Choroid plexus epithelial cell (primary cell): ENCODE results near the gene HSPH1.

Experiments
- DNase-seq: peaks from one replicate; pipeline ENCODE4 v3.0.0-alpha.2; 2010; ENCODE audit warnings: low read depth
- H3K4me3 ChIP-seq: 2 replicates; pipeline ENCODE4 v1.5.1; 2011; ENCODE audit warnings: low read depth, mild to moderate bottlenecking, control low read depth, low read length, moderate library complexity
- TF ChIP-seq, protein P1 (sequence below): conservative IDR thresholded peaks from 2 replicates; pipeline ENCODE4 v1.5.1; 2011; ENCODE audit warnings: low read depth, mild to moderate bottlenecking, control low read depth, inconsistent platforms, low read length, moderate library complexity

Gene HSPH1

DNA sequence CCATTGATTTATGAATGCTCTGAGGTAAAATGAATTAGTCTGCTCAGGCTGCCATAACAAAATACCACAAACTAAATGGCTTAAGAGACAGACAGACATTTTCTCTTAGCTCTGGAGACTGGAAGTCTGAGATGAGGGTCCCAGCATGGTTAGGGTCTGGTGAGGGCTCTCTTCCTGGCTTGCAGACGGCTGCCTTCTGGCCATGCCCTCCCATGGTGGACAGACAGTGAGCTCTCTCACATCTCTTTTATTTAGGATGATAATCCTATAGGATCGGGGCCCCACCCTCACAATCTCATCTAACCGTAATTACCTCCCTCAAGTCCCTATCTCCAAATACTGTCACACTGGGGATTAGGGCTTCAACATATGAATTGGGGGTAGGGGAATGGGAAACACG, 47.1 kb downstream of the HSPH1 start:
- no peak overlapping the region for H3K4me3 ChIP-seq
- no peak for DNase-seq
- TF ChIP-seq, protein P1, sequence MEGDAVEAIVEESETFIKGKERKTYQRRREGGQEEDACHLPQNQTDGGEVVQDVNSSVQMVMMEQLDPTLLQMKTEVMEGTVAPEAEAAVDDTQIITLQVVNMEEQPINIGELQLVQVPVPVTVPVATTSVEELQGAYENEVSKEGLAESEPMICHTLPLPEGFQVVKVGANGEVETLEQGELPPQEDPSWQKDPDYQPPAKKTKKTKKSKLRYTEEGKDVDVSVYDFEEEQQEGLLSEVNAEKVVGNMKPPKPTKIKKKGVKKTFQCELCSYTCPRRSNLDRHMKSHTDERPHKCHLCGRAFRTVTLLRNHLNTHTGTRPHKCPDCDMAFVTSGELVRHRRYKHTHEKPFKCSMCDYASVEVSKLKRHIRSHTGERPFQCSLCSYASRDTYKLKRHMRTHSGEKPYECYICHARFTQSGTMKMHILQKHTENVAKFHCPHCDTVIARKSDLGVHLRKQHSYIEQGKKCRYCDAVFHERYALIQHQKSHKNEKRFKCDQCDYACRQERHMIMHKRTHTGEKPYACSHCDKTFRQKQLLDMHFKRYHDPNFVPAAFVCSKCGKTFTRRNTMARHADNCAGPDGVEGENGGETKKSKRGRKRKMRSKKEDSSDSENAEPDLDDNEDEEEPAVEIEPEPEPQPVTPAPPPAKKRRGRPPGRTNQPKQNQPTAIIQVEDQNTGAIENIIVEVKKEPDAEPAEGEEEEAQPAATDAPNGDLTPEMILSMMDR = no peak

DNA sequence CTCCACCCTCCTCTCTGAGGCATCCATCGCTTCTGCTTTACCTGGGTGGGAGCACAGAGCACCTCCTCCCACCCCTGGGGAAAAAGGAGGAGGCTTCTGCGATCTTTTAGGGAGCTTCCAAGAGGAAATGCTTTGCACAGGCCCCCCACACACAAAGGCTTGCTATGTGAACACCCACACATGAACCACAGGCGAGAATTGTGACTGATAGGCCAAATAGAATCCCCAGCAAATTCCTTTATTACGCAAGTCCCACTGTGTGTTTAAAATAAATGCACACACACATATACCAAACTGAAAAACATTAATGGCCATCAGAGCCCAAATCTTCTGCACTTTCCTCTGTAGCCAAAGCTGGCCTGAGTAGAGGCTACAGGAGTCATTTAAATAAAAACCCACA, 50.6 kb downstream of the HSPH1 start:
- TF ChIP-seq, protein P1 = no peak
- DNase-seq = peak; percentile 54
- H3K4me3 ChIP-seq = no peak overlapping the region

DNA sequence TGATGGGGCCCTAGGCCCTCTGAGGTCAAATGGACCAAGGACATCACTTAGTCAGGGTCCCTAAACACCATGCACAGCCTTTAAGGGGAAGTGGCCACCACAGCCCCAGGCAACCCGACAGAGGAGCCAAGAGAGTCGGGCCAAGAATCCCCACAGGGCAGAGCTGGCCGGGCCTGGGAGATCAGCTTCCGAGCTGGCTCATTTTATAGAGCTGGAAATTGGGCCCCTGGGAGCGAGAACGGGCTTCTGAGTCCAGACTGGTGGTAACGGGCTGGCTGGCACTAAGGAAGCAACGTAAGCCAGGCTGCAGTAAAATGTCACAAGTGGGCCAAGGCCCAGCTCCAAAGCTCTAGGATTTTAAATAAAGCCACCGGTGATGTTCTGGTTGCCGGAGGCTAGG, 51.1 kb downstream of the HSPH1 start:
- TF ChIP-seq, protein P1 = no peak
- no peak overlapping the region for H3K4me3 ChIP-seq
- no peak for DNase-seq

DNA sequence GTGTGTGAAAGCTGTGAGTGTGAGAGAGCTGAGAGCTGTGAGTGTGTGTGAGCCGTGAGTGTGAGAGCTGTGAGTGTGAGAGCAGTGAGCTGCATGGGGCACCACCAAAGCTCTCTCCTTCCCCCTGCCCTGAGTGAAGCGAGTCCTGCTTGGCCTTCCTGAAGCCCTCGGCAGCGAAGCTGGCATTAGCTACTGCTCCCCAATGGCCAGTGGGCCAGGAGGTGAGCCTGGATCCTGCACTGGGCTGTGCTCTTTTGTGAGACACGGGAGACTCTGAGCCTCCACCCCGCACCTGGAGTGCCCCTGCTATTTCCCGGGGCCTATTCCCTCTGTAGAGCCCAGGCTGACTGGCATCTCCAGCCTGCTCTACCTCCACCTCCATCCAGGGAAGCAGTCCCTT, 51.5 kb downstream of the HSPH1 start:
- TF ChIP-seq, protein P1 = no peak
- DNase-seq = no peak
- no peak overlapping the region for H3K4me3 ChIP-seq

DNA sequence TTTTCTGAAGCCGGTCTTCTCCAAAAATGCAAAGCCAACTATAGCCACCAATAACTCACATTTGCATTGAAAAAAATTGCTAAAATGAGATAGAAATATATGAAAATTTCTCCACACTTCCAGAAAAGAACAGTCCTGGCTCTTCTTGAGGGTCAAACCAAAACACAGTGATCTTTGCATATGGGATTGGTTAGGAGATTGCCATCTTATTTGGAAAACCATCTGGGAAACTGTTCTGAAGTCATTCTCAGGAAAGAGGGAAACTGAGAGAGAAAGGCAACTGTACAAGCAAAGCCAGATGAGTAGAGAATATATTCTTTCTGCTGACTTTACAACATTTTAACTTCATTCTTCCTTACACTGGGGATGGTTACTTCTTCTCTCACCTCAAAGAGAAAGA, 54.6 kb downstream of the HSPH1 start:
- no peak for DNase-seq
- H3K4me3 ChIP-seq = no peak overlapping the region
- TF ChIP-seq, protein P1 = no peak

DNA sequence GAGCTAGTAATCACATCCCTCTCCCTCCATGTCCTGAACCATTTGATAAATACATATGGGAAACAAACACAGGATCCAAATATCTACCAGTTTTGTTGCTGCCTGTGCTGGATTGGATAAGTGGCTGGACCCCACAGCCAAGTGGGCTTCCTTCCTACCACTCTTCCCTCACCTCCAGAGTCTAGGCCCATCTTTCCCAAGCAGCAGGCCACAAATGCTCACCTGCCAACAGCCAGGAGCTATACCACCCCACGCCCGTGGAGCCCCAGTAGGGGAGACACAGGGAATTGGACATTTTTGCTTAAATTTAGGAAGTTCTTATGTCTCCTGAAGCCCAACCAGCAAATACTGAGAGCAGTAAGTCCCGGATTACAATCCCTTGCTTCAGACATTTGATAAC, 55.8 kb downstream of the HSPH1 start:
- TF ChIP-seq, protein P1 = no peak
- H3K4me3 ChIP-seq = no peak overlapping the region
- DNase-seq = no peak

DNA sequence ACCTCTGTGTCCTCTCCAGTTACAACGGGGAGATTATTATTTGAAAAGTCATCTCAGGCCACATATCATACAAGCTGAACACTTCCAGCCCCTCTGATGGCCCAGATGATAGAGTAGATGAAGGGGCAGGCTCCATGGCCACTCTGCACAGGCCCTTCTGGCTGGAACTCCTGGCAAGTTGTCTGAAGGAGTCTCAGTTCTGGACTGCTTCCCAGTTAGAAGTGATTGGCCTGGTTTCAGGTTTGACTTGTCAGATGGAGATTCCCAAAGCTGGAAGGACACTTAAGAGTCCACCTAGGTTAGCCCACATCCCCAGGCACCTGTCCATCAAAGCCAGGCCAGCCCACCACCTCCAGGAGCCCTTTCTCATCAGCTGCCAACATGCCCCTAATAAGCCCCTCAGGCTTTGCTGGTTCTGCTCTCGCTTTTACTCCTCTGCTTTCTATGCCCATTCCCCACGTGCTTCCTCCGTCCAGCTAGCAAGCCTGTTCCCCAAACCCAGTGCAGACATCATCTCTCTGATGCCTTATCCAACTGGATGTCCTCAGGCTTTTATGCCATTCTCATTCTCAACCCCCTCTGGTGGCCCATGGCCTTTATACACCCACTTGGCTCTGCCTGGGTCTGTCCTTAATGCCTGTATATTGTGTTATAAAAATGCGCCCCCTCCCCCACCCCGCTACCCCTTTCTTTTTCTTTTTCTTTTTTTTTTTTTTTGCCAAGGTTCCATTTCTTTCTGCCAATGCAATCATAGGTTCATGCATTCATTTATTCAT, 56.5 kb downstream of the HSPH1 start:
- TF ChIP-seq, protein P1 = peak; percentile 3
- DNase-seq = peak; percentile 42
- no peak overlapping the region for H3K4me3 ChIP-seq
